ENCODE measurements around the gene DHDDS.

The DHDDS gene

GRCh38 chr1:26520339-26520738 is 88.2 kb downstream of the DHDDS start:
- intact Hi-C loops (cut with DNase I) = no loop called here
- no peak for DNase-seq

Data from posterior cingulate gyrus (tissue), 11 donors.